ENCODE data around the gene ZBED1.

ZBED1 gene

GRCh38 chrX:2490634-2491033 lies 10.1 kb downstream of the ZBED1 start:
- Histone ChIP-seq H3K9me3 (ENCODE audit: insufficient read depth, low read length) (no peaks in the 10 kb centered on the region), H3K4me2 (ENCODE audit: low read depth, low read length, poor library complexity, severe bottlenecking) (no peak overlapping the region), H4K20me1 (ENCODE audit: low read depth, low read length) (no peaks in the 10 kb centered on the region), H2AFZ (ENCODE audit: low read depth, low read length, severe bottlenecking) (no peak overlapping the region), H3K27ac (ENCODE audit: low read depth, low read length) (no peak overlapping the region), H3K27me3 (ENCODE audit: low read length) (no peaks in the 10 kb centered on the region), H3K9me2 (replicated peaks; ENCODE audit: insufficient read depth, low read length) (no peaks in the 10 kb centered on the region), H3F3A (ENCODE audit: insufficient read depth) (no peaks in the 10 kb centered on the region), H3K79me2 (ENCODE audit: insufficient read depth, low read length) (peaks cover 14% of the 10 kb centered on the region), H3K9ac (ENCODE audit: low read length) (no peak overlapping the region), H3K4me3 (ENCODE audit: insufficient read depth, low read length, poor library complexity, severe bottlenecking) (no peak overlapping the region), H3K36me3 (ENCODE audit: low read length) (no peaks in the 10 kb centered on the region)
- no peak for TF ChIP-seq EZH2phosphoT487 (conservative IDR thresholded peaks at IDR 0.05; ENCODE audit: low read length)
- TF ChIP-seq, protein P1, sequence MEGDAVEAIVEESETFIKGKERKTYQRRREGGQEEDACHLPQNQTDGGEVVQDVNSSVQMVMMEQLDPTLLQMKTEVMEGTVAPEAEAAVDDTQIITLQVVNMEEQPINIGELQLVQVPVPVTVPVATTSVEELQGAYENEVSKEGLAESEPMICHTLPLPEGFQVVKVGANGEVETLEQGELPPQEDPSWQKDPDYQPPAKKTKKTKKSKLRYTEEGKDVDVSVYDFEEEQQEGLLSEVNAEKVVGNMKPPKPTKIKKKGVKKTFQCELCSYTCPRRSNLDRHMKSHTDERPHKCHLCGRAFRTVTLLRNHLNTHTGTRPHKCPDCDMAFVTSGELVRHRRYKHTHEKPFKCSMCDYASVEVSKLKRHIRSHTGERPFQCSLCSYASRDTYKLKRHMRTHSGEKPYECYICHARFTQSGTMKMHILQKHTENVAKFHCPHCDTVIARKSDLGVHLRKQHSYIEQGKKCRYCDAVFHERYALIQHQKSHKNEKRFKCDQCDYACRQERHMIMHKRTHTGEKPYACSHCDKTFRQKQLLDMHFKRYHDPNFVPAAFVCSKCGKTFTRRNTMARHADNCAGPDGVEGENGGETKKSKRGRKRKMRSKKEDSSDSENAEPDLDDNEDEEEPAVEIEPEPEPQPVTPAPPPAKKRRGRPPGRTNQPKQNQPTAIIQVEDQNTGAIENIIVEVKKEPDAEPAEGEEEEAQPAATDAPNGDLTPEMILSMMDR (IDR thresholded peaks at IDR 0.05; ENCODE audit: insufficient read depth, low read length, poor library complexity, severe bottlenecking) = no peak

GRCh38 chrX:2489446-2490445 lies 11.0 kb downstream of the ZBED1 start:
- no peaks in the 10 kb centered on the region for H3K36me3 ChIP-seq (ENCODE audit: low read length)
- no peak overlapping the region for H3K4me2 ChIP-seq (ENCODE audit: low read depth, low read length, poor library complexity, severe bottlenecking)
- H4K20me1 ChIP-seq (ENCODE audit: low read depth, low read length) = no peaks in the 10 kb centered on the region

GRCh38 chrX:2488621-2489285 lies 12.0 kb downstream of the ZBED1 start:
- H4K20me1 ChIP-seq (ENCODE audit: low read depth, low read length) = no peaks in the 10 kb centered on the region
- no peak overlapping the region for H3K27ac ChIP-seq (ENCODE audit: low read depth, low read length)
- no peaks in the 10 kb centered on the region for H3K9me3 ChIP-seq (ENCODE audit: insufficient read depth, low read length)
- H3F3A ChIP-seq (ENCODE audit: insufficient read depth) = no peaks in the 10 kb centered on the region
- no peaks in the 10 kb centered on the region for H3K27me3 ChIP-seq (ENCODE audit: low read length)
- no peak overlapping the region for H3K4me3 ChIP-seq (ENCODE audit: insufficient read depth, low read length, poor library complexity, severe bottlenecking)
- H2AFZ ChIP-seq (ENCODE audit: low read depth, low read length, severe bottlenecking) = no peak overlapping the region
- peaks cover 12% of the 10 kb centered on the region for H3K79me2 ChIP-seq (ENCODE audit: insufficient read depth, low read length)
- no peak overlapping the region for H3K9ac ChIP-seq (ENCODE audit: low read length)
- no peaks in the 10 kb centered on the region for H3K36me3 ChIP-seq (ENCODE audit: low read length)
- TF ChIP-seq, protein P1 (IDR thresholded peaks at IDR 0.05; ENCODE audit: insufficient read depth, low read length, poor library complexity, severe bottlenecking) = no peak
- no peak for TF ChIP-seq EZH2phosphoT487 (conservative IDR thresholded peaks at IDR 0.05; ENCODE audit: low read length)
- no peaks in the 10 kb centered on the region for H3K9me2 ChIP-seq (replicated peaks; ENCODE audit: insufficient read depth, low read length)
- H3K4me2 ChIP-seq (ENCODE audit: low read depth, low read length, poor library complexity, severe bottlenecking) = no peak overlapping the region

More at GRCh38 chrX:2489446-2490445, 11.0 kb downstream of the ZBED1 start:
- Histone ChIP-seq H2AFZ (ENCODE audit: low read depth, low read length, severe bottlenecking) (no peak overlapping the region), H3F3A (ENCODE audit: insufficient read depth) (no peaks in the 10 kb centered on the region), H3K9ac (ENCODE audit: low read length) (no peak overlapping the region), H3K4me3 (ENCODE audit: insufficient read depth, low read length, poor library complexity, severe bottlenecking) (no peak overlapping the region), H3K79me2 (ENCODE audit: insufficient read depth, low read length) (peaks cover 14% of the 10 kb centered on the region), H3K9me2 (replicated peaks; ENCODE audit: insufficient read depth, low read length) (no peaks in the 10 kb centered on the region), H3K9me3 (ENCODE audit: insufficient read depth, low read length) (no peaks in the 10 kb centered on the region), H3K27ac (ENCODE audit: low read depth, low read length) (no peak overlapping the region), H3K27me3 (ENCODE audit: low read length) (no peaks in the 10 kb centered on the region)
- TF ChIP-seq, protein P1 (IDR thresholded peaks at IDR 0.05; ENCODE audit: insufficient read depth, low read length, poor library complexity, severe bottlenecking) = no peak
